Measurements from ENCODE around the gene FNIP2.

GRCh38 chr4:158775091-158775651 is 6.3 kb downstream of the FNIP2 start:
- TF ChIP-seq CTCF (conservative IDR thresholded peaks at IDR 0.05; ENCODE audit: low read length), result no peak
- no peak for TF ChIP-seq EZH2phosphoT487 (IDR thresholded peaks at IDR 0.05; ENCODE audit: borderline replicate concordance)
